Activated gamma-delta T cell treated with anti-CD3 and anti-CD28 coated beads, Interleukin-2, amount 50 U/mL, for 16 hours (primary cell): ENCODE measurements around the gene NUP37.
"Not testable (repeated sequence)": the region's sequence is repeated elsewhere in the genome, so short reads cannot be mapped to it uniquely, and the experiment has no call there.

Experiments
- DNase-seq: peaks from one replicate; pipeline ENCODE4 v3.0.0-alpha.2; 2020; ENCODE audit warnings: low read depth

Gene NUP37

DNA sequence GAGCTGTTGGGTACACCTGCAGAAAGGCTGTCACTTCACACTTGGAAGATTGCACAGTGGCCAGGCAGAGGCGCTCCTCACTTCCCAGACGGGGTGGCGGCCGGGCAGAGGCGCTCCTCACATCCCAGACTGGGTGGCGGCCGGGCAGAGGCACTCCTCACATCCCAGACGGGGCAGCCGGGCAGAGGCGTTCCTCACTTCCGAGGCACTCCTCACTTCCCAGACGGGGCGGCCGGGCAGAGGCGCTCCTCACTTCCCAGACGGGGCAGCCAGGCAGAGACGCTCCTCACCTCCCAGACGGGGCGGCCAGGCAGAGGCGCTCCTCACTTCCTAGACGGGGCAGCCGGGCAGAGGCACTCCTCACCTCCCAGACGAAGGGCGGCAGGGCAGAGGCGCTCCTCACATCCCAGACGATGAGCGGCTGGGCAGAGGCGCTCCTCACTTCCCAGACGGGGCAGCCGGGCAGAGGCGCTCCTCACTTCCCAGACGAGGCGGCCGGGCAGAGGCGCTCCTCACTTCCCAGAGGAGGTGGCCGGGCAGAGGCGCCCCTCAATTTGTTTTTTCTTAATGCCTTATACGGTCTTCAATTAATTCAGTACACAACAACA lies 30.6 kb downstream of the NUP37 start:
- not testable (repeated sequence) for DNase-seq

GRCh38 chr12:102080842-102081241 lies 39.1 kb downstream of the NUP37 start:
- DNase-seq, result no peak

GRCh38 chr12:102072092-102072491 lies 47.8 kb downstream of the NUP37 start:
- not testable (repeated sequence) for DNase-seq

GRCh38 chr12:102069707-102070106 lies 50.2 kb downstream of the NUP37 start:
- no peak for DNase-seq

DNA sequence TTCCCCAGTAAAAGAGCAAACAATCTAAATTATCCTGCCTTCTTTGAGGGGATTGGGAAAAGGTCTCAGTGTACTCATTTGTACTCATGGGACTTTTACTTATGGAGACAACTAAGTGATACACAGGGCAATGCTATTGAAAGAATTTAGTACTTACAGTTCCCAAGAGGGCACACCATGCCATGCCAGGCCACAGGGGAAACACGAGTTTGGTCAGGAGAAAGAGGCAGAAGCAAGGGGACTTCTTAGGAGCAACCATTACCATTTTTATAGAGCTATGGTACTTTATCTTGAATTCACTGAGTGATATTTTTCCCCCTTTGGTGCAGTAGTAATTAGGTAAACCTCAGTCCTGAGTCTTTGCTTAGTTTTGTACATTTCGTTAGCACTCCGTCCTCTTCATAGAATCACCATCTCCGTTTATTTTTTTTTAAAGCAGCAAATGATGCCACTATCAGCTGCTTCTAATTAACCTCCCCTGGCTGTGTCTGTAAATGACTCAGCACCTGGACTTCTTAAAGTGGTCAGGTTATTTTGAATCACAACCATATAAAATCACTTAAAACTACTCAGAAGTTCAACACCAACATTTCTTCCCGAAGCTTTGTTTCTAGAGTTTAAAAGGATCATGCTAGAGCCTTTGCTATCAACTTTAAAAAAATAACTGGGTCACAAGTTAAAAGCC lies 52.2 kb downstream of the NUP37 start:
- DNase-seq, result no peak

DNA sequence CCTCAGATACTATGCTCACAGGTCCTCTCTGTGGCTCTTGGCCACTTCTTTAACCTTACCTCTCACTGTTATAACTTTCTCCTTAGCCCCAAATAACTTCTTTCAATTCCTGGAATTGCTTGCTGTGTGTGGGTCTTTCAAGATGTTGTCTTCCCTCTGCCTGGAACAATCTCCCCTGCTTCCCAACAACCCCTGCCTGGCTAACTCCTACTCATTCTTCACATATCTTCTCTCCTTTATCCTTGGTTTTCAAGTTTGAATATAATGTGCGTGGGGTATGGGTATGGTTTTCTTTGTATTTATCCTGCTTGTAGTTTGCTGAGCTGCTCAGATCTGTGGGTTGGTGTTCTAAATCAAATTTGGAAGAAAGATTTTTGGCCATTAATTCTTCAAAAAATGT lies 55.4 kb downstream of the NUP37 start:
- no peak for DNase-seq

DNA sequence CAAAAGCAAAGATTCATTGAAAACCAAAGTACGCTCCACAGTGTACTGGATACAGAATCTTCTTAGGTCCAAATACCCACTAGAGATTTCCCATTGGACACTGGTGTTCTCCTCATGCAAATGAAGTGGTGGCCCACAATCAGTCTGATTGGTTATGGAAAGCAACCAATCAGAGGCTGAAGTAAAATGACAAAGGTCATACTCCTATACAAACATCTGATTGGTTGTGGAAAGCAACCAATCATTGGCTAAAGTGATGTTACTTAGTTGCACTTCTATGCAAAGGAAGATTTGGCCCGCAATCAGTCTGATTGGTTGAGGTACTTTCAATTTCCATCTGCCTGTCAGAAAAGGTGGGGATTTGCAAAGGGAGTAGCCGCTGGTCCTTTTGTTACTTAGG lies 56.8 kb downstream of the NUP37 start:
- no peak for DNase-seq

GRCh38 chr12:102062419-102062806 lies 57.5 kb downstream of the NUP37 start:
- DNase-seq, result no peak

DNA sequence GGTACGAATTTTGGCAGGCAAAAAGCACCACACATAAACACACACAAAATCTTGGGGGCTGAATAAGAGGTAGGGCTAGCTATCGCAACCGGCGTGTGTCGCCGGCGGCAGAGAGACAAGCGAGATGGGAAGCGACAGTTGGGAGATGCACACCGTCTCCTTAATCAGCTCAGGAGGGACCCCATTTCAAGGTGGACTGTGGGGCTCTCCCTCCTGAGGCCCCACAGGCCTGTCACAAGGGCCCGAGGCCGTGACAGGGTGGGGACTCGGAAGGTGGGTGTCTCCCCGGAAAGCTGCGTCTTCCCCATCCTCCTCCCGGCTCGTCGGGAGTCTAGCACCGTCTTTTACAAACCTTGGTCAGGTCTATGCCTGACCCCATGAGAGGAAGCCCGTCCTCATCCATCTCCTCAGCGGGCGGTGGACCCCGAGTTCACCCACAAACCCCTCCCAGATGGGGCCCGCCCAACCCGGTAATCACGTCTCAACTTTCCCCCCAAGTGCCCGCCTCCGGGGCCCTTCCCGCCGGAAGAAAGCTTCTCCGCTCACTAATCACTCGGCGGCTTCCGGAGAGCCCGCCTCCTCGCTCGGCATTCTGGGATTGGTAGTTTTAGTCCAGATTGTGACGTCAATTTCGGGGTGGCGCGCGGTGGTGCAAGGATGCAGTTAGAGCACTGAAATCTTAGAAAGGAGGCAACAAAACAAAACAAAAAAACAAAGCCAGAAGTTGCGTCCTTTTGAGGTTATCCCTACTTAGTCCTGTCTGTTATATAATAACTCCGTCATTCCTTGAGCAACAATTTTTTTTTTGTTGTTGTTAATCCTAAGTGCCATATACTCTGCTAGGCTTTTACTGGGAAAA lies 58.1 kb downstream of the NUP37 start, which contains the start of gene WASHC3:
Gene WASHC3, minus strand, starts transcription at position 432 of the 859 bp plus-strand sequence. Its CDS starts 29 bp downstream, at position 403.
- peak; percentile 92 for DNase-seq

DNA sequence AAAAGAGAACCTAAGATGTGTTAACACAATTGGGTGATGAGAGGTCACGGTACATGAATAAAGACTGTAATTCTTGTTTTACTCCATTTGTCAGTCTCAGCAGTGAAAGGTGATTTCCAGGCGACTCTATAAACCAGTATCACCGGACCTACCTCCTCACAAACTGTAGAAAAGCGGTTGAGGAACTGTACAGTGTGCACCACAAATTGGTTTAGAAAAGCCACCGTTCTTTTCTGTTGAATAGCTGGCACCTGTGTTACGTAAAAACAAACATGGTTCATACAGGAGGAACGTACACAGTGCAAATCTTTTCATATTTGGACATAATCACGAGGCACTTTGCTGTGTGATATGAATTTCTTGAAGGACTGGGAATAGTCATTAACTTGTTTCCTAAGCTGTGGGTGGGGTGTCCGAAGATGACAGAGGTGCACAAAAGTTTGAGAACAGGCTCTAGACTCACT lies 58.8 kb downstream of the NUP37 start:
- DNase-seq, result no peak

DNA sequence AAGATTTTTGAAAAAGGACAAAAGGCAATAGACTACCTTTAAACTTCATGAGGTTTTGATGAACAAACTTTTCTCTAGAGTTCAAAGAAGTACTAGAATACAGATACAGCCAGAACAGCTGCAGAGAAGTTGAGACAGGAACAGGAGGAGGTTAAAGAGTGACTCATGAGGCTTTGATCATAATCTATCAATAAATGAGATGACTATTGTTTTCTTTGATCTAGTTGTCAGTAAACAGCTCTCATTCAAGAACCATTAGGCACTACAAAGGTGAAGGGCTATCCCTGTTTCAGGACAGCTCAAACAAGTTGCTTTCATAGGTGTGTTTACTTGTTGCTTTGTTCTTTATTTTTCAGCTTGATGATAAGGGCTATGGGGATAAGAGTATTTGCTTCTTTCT lies 60.6 kb downstream of the NUP37 start:
- DNase-seq, result no peak

- DNase-seq, result no peak
Observed at GRCh38 chr12:102054345-102054744, 65.6 kb downstream of the NUP37 start.

- no peak for DNase-seq
Observed at GRCh38 chr12:102053062-102053349, 66.9 kb downstream of the NUP37 start.

- no peak for DNase-seq
Observed at GRCh38 chr12:102052192-102053061, 67.5 kb downstream of the NUP37 start.

DNA sequence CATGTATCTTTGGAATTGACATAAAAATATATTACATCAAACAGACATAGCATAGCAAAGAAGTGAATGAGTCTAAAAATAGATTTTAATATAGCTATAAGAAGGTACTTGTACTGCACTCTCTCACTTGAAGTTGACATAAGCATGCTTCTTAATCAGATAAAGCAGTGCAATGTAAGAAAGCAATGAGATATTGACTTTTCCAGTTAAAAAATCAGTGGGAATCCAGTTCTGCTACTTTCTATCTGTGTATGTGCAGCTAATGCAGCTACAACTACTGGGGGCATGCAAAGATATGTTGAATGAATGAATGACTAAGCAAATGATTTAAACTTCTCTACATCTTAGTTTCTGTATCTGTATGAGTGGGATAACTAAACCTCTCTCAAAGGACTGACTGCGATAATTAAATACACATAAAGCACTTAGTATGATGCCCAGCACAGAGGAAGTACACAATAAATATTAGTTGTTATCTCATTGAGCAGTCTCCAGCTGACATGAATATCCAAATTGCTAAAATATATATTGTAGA lies 68.4 kb downstream of the NUP37 start:
- no peak for DNase-seq

DNA sequence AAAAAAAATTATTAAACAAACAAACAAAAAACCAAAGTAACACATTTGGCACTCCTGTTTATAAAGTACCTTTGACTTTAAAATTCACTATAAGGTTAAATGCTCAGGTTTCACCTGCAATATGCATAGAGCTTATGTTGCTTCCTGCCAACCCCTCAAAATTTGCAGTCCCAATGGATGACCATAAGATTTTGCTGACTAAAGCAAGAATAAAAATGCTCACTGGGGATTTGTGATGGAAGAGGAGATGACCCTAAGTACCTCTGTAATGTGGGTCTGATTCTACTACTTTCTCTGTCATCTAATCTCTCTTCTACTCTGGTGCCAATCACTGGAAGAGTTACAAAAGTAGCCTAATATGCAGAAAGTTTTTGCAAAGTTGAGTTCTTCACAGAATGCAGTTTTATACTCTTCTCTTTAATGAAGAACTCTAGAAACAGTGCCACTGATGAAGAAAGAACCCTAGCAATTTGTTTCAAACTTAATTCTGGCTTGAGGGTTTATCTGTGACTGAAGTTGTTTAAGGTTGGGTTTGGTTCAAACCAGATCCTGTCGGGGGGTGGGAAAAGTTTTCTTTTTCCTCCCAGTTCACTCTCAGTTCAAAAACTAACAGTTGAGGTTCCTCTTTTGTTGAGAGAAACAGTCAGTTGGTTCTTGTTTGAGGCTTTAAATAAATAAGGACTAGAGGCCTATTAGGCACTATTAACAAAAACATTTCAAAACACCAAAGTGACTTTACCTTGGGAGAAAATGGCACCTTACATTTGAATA lies 69.1 kb downstream of the NUP37 start:
- DNase-seq, result no peak

DNA sequence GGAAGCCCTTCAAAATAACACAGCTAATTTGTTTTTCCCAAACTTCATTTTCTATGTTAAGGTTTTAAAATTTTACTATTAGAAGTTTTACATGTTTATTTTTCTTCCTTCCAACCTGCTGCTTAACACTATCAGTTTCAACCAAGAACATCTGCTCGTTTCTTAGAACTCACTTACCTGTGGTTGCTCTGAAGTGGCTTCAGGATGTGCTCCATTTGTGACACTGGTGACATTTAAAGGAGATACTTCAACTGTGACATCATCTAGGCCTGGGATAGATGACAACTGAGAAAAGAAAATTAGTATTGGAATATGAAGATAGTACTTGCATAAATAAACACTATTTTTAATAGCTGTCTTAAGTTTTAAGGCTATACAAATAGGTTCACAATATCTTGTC lies 76.0 kb downstream of the NUP37 start:
- DNase-seq, result no peak

DNA sequence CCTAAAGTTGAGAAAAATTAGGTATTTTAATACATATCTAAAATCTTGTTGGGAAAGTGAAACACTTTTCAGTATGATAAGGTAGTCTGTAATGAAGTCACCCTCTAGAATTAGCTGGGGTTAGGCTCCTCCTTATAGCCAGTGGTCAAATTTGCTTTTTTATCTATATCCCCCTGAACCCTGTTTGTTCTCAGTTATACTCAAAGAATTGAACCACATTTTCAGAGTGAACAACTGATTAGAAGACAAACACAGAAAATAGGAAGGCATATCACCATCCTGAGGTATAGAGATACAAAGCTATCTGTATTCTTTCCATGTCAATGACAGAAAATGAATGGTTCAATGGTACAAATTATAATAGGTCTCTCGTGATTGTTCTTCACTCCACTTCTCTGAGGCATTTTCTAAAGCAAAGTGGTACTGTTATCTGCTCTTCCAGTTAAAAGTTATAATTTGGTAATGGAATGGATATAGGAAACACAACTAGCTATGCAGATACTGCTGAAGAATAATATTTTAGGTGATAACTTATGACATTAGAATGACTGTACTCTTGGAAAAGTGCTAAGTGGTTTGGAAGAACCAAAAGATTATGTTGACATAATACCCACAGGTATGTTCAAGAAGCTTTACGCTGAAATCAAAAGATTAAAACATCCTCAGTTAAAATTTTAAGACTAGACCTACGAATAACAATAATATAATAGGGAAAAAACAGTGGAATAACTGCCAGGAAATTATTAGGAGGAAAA lies 85.7 kb downstream of the NUP37 start:
- DNase-seq, result no peak

GRCh38 chr12:102031852-102032251 lies 88.1 kb downstream of the NUP37 start:
- no peak for DNase-seq

GRCh38 chr12:102029141-102029540 lies 90.8 kb downstream of the NUP37 start:
- no peak for DNase-seq
